ENCODE measurements around the gene SLC7A6OS.
"Not testable (repeated sequence)": the region's sequence is repeated elsewhere in the genome, so short reads cannot be mapped to it uniquely, and the experiment has no call there.

SLC7A6OS gene

DNA sequence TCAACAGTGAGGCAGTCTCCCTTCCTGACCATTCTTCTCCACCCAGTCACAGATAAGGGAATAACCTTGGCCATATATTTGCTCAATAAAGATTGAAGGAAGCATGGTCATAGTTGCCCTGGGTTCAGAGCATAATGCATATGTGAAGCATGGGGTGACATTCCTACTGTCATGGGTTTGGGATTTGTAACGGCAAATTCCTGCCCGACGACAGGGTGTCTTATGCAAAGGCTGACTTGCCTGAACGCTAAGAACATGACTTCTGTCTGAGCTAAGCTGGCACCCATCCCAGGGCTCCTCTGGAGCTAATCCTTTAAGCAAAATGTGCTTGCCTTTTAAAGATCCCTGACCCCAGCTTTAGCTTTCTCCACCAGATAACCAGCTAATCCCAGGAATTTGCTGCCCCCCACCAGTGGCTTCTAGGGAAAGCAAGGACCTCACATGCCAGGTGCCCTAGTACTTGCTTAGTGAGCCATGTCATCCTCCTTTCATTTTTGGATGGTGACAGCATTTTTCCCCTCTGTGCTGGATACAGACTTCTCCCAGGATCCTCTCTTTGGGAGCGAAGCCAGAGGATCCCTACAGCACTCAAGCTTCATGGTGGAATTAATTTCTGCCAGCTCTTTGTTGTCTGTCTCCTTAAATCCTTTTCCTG is 11.7 kb downstream of the SLC7A6OS start:
- no peak for DNase-seq (ENCODE audit: low spot score)

DNA sequence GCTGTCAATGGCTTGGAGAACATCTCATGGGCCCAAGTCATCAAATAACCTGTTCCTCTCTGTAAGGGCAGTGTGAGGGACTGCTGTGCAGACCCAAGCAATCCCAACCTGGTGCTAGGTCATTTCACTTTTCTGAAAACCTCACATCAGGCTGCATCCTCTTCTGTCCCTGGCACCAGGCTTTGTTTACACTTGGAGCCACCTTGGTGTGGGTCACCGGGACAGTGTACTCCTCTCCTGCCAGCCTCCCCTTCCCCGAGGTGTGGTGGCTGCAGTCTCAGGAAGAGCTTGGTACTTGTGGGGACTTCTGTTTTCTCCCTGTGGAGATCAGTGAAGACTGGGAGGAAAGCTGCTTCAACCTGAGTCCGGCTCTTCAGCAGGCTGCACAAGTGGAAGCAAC is 12.4 kb downstream of the SLC7A6OS start:
- no peak for DNase-seq (ENCODE audit: low spot score)

GRCh38 chr16:68297908-68298307 is 12.8 kb downstream of the SLC7A6OS start:
- DNase-seq (ENCODE audit: low spot score), result no peak

DNA sequence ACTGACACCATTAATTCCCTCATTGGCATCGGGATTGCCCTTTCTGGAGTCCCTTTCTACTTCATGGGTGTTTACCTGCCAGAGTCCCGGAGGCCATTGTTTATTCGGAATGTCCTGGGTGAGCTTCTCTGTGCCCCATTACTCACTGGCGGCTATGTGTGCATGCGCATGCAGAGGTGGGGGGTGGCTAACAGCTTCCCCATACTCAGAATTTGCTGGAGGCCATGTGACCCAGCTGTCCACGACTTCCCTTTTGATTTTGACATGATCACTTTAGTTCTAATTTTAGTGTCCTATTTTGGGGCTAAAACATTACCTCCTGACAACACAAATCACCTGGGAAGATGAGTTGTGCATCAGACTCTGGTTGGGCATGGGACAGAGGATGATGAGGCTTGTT is 14.1 kb downstream of the SLC7A6OS start:
- no peak for DNase-seq (ENCODE audit: low spot score)

- no peak for DNase-seq (ENCODE audit: low spot score)
These were observed 14.5 kb downstream of the SLC7A6OS start for GRCh38 chr16:68296291-68296690.

DNA sequence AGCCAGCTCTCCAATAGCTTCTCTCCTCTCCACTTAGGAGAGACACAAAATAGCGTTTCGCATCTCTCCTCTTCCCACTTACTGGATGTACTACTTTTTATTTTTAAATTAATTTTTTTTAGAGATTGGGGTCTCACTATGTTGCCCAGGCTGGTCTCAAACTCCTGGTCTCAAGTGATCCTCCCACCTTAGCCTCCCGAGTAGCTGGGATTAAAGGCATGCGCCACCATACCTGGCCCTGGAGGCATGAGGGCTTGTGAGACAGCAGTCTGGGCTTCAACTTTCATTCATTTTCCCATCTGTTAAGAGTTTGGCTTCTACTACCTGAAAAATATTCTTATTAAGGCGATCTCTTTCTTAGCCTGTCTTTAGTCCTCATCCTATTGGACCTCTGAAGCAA is 18.3 kb downstream of the SLC7A6OS start:
- no peak for DNase-seq (ENCODE audit: low spot score)

DNA sequence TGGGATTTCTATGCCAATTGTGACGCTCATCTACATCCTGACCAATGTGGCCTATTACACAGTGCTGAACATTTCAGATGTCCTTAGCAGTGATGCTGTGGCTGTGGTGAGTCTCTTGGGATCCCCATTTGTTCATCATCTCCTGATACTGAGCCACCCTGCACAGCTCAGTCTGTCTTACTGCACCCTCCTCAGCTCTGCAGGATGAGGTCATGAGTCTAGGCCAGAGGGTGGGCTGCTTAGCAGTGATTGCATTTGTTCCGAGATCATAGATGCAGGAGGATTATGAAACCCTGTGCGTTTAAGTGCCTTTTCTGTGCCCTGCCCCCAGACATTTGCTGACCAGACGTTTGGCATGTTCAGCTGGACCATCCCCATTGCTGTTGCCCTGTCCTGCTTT is 19.5 kb downstream of the SLC7A6OS start:
- no peak for DNase-seq (ENCODE audit: low spot score)

DNA sequence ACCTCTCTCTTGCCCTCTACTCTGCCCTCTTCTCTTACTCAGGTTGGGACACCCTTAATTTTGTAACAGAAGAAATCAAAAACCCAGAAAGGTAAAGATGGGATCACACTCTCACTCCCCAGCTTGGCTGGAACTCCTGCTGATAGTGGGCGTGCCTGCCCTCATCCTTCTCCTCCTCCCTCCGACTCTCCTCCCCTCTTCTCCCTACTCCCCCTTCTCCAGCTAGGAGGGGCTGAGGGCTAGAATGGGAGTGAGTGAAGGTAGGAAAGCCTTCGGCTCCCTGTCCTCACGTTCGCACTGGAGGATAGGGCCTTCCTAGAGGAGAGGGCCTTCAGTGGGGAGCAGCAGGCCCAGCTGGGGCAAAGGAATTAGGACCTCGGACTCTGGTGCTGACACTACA is 20.3 kb downstream of the SLC7A6OS start:
- no peak for DNase-seq (ENCODE audit: low spot score)

GRCh38 chr16:68289621-68290329 is 21.0 kb downstream of the SLC7A6OS start:
- DNase-seq (ENCODE audit: low spot score), result peak; percentile 73

GRCh38 chr16:68289202-68289601 is 21.5 kb downstream of the SLC7A6OS start:
- DNase-seq (ENCODE audit: low spot score), result no peak

GRCh38 chr16:68288796-68289195 is 21.9 kb downstream of the SLC7A6OS start:
- not testable (repeated sequence) for DNase-seq (ENCODE audit: low spot score)

DNA sequence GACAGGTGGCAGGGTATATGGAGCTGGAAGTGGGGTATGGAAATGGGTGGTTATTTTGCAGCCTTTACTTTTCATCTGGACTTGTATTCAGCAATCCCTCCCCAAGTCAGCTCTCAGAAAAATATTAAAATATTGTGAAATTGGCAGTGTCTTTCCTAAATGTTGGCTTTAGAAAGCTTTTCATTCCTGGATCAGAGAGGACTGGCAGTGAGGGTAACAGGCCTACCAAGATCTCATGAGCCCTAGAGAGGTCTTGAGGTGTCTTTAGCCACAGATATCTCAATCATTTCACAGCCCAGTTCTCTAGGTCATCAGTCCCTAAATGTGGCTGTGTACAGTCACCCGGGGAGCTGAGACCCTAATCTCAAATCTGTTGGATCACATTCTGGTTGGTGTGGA is 22.5 kb downstream of the SLC7A6OS start:
- no peak for DNase-seq (ENCODE audit: low spot score)

DNA sequence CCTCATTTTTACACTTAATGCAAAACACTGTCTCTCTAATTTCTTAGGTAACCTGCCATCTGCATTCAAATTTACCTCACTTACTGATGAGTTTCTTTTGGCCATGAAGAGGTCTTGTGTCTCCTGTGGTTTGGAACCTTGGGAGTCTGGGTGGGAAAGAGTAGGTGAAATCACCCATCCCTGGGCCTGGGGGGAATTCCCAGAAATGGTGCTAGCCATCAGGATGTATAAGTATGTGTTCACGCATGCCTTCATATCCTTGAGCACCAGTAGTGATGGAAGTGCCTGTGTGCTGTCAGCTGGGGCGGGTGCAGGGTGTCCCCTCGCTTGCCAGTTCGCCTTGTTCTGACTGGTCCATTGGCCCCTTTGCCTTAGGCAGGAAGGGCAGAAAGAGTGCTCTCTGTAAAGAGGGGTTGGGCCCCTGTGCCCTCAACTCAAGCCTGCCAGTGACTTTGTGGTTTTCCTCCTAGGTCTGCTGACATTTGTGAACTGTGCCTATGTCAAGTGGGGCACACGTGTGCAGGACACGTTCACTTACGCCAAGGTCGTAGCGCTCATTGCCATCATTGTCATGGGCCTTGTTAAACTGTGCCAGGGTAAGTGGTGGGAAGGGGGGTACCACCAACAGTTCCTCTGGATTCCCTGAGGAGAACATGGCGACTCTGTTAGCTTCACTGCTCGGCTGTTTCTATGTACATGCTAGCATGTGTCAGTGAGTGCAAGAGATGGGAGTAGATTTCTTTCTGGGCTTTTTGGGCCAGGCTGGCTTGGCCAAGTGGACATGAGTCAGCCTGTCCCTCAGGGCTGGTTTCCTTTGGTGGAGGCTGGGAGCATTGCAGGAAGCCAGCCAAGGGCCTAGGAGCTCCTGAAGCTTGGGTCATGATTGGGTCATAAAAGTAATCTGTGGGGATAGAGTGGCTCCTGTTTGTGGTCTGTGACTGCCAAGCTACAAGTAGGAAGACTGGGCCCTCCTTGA is 23.2 kb downstream of the SLC7A6OS start:
- DNase-seq (ENCODE audit: low spot score), result peak; percentile 54

GRCh38 chr16:68286153-68287074 is 24.3 kb downstream of the SLC7A6OS start:
- peak; percentile 51 for DNase-seq (ENCODE audit: low spot score)

DNA sequence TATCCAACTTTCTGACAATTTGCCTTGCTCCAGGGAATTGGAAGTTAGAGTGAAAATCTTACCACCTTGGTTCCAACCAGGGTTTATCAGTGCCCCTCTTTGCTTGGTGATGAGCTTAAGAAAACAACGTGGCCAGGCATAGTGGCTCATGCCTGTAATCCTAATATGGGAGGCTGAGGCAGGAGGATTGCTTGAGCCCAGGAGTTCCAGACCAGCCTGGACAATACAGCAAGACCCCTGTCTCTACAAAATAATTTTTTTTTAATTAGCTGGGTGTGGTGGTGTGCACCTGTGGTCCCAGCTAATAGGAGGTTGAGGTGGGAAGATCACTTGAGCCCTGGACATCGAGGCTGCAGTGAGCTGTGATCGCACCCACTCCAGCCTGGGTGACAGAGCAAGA is 25.1 kb downstream of the SLC7A6OS start:
- no peak for DNase-seq (ENCODE audit: low spot score)

DNA sequence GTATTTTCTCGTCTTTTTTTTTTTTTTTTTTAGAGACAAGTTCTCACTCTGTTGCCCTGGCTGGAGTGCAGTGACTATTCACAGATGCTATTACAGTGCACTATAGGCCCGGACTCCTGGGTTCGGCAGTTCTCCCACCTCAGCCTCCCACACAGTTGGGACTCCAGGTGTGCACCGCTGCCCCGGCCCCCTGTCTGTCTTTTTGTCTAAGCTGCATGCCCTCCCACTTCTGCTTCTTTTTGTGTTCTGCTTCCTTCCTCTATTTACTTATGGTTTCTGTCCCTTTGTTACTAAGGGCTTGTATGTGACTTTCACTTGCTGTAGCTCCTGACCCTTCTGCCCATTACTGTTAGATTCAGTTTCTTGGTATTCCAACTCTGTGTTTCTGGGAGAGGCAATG is 25.9 kb downstream of the SLC7A6OS start:
- DNase-seq (ENCODE audit: low spot score), result no peak

GRCh38 chr16:68283801-68284598 is 26.7 kb downstream of the SLC7A6OS start:
- DNase-seq (ENCODE audit: low spot score), result no peak

DNA sequence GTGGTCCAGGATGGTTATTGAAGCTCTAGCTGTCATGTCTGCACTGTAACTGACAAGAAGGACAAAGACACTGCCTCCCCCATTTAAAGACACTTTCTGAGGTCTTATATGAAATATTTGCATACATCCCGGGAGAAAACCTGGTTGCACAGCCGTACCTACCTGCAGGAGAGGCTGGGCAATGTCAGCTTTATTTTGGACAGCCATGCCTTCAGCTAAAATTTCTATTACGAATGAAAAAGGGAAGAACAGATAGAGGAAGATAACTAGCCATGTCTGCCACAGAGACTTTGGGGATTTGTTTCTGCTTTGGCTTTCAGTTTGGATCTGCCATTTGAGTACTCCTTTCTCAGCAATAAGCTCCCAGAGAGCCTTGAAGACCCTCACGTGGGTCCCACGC is 27.4 kb downstream of the SLC7A6OS start:
- no peak for DNase-seq (ENCODE audit: low spot score)

GRCh38 chr16:68282064-68282452 is 28.7 kb downstream of the SLC7A6OS start:
- DNase-seq (ENCODE audit: low spot score), result no peak

DNA sequence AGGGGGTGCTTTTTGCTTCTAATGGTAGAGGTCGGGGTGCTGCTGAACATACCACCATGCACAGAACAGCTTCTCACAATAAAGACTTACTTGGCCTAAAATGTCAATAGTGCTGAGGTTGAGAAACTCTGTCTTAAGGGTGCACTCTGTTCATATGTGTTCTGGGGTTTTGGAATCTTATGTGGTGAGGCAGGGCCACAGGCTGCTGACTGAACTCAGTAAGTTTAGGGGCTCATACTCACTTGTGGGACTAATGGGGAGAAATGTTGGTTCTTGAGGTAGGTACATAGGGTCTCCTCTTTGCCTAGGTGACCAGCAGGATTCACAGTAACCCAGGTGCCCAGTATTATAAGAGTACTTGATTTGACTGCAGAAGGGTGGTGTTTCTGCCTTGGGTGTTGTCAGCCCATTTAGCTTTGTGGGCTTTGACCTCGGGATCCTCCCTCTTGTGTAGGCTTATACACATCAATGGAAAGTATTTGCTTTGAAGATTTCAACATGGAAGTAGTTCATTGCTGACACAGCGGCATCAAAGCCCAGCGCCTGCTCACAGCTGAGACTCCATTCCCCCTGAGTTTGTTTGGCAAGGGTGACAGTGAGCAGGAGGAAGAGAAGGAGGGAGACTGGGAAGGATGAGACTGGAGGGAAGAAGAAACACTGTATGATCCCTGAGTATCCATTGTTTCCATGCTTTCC is 29.2 kb downstream of the SLC7A6OS start:
- DNase-seq (ENCODE audit: low spot score), result peak; percentile 35
